ENCODE measurements around the gene PER3. TPM values are rescaled to one million over a fixed set of nuclear protein-coding genes. Genes with fewer than 3 reads are reported as not detected.
"Not testable (repeated sequence)": the region's sequence is repeated elsewhere in the genome, so short reads cannot be mapped to it uniquely, and the experiment has no call there.

Gene PER3
- total and polyA plus RNA-seq, 5 experiments from 2014 or later = 2.8 to 5.7 (median 3.5) TPM

DNA sequence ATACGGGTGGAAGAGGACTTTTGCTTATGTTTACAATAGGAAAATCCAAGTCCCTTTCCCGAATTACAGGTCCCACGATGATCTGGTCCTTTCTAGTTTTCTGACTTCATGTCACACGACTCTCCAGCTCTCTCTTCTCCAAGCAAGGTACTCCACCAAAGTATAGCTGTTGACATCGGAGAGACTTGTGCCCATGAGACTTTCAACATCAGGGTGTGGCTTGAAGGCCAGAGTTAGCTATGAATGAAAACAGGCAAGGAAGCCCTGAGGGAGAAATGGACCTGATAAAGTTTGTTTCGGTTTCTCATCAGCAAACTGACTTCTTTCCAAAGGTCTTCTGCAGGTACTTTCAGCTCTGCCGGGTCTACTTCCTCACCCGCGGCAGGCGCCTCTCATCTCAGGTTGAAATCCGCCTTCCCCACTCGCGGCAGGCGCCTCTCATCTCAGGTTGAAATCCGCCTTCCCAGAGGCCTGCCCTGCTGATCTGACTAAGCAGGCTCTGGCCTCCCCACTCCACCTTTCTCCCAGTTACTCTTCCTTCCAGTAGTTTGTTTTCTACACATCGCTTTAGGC is 2.1 kb upstream of the PER3 start:
- H3K4me3 Mint-ChIP-seq = peak overlapping the region; percentile 62 to 87 (median 82)
- peaks cover 0 to 32% (median 6%) of the 10 kb centered on the region in 3 donors for H3K36me3 Mint-ChIP-seq
- POLR2A ChIA-PET = interaction anchor here (1.7 kb wide), 1 partner anchor 11 kb away, joined by 7 read pairs; the partner anchor contains the start of gene VAMP3

DNA sequence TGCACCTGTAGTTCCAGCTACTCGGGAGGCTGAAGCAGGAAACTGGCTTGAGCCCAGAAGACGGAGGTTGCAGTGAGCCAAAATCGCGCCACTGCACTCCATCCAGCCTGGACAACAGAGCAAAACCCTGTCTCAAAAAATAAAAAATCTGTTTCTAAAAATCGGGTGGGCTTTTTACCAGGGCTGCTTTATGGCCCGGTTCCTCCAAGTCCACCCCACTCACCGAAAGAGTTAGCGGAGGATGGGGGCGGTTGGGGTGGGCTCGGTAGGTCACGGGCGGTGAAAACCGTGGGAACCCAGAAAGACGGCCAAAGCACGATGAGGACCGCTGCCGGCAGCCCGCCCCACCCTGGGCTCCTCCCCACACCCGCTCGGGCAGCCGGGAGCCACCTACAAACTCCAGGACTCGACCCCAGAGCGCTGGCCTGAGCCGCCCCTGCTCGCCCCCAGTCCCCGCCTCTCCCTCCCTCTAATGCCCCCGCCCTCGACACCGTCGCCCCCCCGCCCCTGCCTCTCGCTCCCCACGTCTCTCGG is 846 bp upstream of the PER3 start:
- Mint-ChIP-seq H3K36me3 (peaks cover 0 to 22% (median 11%) of the 10 kb centered on the region in 3 donors), H3K27ac (peak overlapping the region in 9 of 10 donors; percentile 35 to 92 (median 86)), H3K4me3 (peak overlapping the region; percentile 49 to 86 (median 80)), H3K27me3 (no peaks in the 10 kb centered on the region), H3K9me3 (no peaks in the 10 kb centered on the region), H3K4me1 (peaks cover 12 to 38% (median 27%) of the 10 kb centered on the region in 4 donors)
- POLR2A ChIA-PET = interaction anchor here (1.0 to 1.7 kb wide), 3 partner anchors 9 to 12 kb away, joined by 5 to 7 read pairs (median 5); partner anchors contain the start of gene VAMP3
- DNase-seq (peak in 1 of 10 donors; percentile 25), ATAC-seq (peak in 1 of 2 donors; percentile 26)

More for the DNA sequence above, 2.1 kb upstream of the PER3 start:
- Mint-ChIP-seq H3K27ac (peak overlapping the region; percentile 33 to 92 (median 86)), H3K27me3 (no peaks in the 10 kb centered on the region), H3K4me1 (peaks cover 12 to 38% (median 27%) of the 10 kb centered on the region in 4 donors), H3K9me3 (no peaks in the 10 kb centered on the region)
- no peak for ATAC-seq
- DNase-seq = peak in 5 of 10 donors; percentile 10 to 35 (median 15)

DNA sequence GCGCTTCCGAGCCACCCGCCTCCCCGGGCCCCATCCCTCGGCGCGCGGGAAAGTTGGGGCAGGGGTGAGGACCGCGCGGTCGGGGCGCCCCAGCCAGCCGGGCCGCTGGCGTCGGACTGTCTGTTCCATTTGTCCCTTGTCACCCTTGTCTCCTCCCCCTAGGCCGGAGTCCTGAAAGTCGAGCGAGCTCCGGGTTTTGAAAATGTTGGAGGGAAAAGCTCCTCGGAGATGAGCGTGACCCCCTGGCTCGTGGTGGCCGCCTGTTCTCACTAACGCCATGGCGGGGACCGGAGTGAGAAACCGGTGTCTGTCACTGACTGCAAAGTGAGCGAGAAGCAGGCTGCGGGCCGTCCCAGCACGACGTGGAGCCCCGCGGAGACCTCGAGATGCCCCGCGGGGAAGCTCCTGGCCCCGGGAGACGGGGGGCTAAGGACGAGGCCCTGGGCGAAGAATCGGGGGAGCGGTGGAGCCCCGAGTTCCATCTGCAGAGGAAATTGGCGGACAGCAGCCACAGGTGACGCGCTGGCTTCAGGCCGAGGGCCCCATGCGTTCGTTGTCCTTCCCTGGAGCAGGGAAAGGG is 491 bp downstream of the PER3 start:
- peaks cover 12 to 38% (median 27%) of the 10 kb centered on the region in 4 donors for H3K4me1 Mint-ChIP-seq
- peaks cover 0 to 4% (median under 1%) of the 10 kb centered on the region in 9 donors for H3K9me3 Mint-ChIP-seq
- no peaks in the 10 kb centered on the region for H3K27me3 Mint-ChIP-seq
- POLR2A ChIA-PET = interaction anchor here (1.3 kb wide), 1 partner anchor 11 kb away, joined by 3 read pairs; no protein-coding TSS in a partner anchor
- peaks cover 5 to 27% (median 23%) of the 10 kb centered on the region in 3 donors for H3K36me3 Mint-ChIP-seq
- peak in 2 of 10 donors; percentile 6 for DNase-seq
- peak overlapping the region in 9 of 10 donors; percentile 59 to 82 (median 65) for H3K4me3 Mint-ChIP-seq
- no peak for ATAC-seq
- H3K27ac Mint-ChIP-seq = peak overlapping the region in 9 of 10 donors; percentile 9 to 86 (median 62)

DNA sequence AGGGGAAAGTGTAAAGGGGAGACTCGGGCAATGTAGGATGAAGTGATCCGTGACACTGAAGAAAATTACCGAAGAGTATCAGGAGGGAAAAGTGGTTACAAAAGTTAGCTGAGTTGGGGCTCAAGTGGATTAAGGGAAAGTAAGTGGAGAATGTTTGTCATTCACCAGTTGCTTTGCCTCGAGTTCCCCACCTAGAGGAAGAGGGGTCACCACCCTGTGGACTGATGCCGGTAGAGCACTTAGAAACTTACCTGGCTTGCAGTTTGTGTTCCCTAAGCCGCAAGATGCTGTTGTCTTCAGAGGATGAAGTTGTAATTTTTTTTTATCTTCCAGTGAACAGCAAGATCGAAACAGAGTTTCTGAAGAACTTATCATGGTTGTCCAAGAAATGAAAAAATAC is 1.0 kb downstream of the PER3 start:
- peaks cover 10 to 28% (median 27%) of the 10 kb centered on the region in 3 donors for H3K36me3 Mint-ChIP-seq
- peak overlapping the region in 9 of 10 donors; percentile 7 to 86 (median 62) for H3K27ac Mint-ChIP-seq
- POLR2A ChIA-PET = interaction anchor here (1.3 kb wide), 1 partner anchor 12 kb away, joined by 3 read pairs; no protein-coding TSS in a partner anchor
- H3K27me3 Mint-ChIP-seq = no peaks in the 10 kb centered on the region
- no peak for DNase-seq
- H3K4me3 Mint-ChIP-seq = peak overlapping the region in 9 of 10 donors; percentile 56 to 82 (median 65)
- H3K4me1 Mint-ChIP-seq = peaks cover 12 to 38% (median 27%) of the 10 kb centered on the region in 4 donors
- ATAC-seq = no peak
- peaks cover 0 to 10% (median 5%) of the 10 kb centered on the region in 9 donors for H3K9me3 Mint-ChIP-seq

DNA sequence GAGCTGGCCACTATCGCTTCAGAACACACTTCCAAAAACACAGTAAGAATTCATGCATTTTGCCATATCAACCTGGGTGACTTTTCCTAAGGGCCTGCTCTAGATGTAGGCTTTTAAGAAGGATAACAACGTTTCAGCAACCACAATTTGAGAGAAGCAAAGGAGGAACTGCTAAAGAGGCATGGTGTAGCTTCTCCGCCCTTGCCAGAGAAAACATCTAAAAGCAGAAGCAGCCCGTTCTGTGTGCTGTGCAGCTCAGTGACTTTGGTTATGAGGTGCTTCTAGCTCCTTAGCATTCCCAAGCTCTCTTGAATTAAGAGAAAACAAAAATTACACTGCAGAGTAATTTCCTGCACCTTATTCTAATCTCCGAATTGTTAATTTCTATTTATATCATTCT is 2.7 kb downstream of the PER3 start:
- peaks cover 0 to 23% (median 16%) of the 10 kb centered on the region in 9 donors for H3K9me3 Mint-ChIP-seq
- DNase-seq (no peak), ATAC-seq (no peak)
- H3K4me1 Mint-ChIP-seq = peaks cover 7 to 28% (median 18%) of the 10 kb centered on the region in 4 donors
- H3K4me3 Mint-ChIP-seq = no peak overlapping the region
- no peaks in the 10 kb centered on the region for H3K27me3 Mint-ChIP-seq
- H3K27ac Mint-ChIP-seq = peak overlapping the region in 1 of 10 donors; percentile 48
- H3K36me3 Mint-ChIP-seq = peaks cover 26 to 43% (median 36%) of the 10 kb centered on the region in 3 donors
- POLR2A ChIA-PET = no interaction called here

DNA sequence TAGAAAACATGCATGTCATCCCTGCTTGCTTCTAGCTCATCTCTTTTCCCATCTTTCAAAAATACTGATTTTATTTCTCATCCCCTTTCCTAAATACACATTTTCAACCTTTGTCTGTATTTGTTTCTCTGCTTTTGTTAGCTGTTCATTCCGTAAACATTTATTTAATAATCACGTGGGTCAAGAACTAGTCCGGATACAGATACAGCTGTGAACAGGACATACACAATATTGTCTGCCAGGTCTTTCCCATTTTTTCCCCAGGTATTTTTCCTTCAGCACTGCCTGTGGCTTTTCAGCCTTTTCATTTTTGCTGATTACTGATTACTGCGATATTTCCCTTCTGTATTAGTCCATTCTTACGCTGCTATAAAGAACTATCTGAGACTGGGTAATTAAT is 5.7 kb downstream of the PER3 start:
- Mint-ChIP-seq H3K27me3 (no peaks in the 10 kb centered on the region), H3K36me3 (peaks cover 27 to 49% (median 39%) of the 10 kb centered on the region in 3 donors), H3K27ac (no peak overlapping the region), H3K4me1 (peaks cover 0 to 13% (median 4%) of the 10 kb centered on the region in 4 donors), H3K4me3 (no peak overlapping the region), H3K9me3 (peaks cover 0 to 26% (median 18%) of the 10 kb centered on the region in 9 donors)
- POLR2A ChIA-PET = no interaction called here
- no peak for DNase-seq
- ATAC-seq = no peak

DNA sequence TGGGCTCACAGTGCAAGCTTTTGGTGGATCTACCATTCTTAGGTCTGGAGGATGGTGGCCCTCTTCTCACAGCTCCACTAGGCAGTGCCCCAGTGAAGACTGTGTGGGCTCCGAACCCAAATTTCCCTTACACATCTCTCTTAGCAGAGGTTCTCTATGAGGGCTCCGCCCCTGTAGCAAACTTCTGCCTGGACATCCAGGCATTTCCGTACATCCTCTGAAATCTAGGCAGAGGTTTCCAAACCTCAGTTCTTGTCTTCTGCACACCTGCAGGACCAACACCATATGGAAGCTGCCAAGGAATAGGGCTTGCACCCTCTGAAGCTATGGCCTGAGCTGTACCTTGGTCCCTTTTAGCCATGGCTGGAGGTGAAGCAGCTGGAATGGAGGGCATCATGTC is 6.9 kb downstream of the PER3 start:
- H3K4me3 Mint-ChIP-seq, H3K27me3 Mint-ChIP-seq, H3K27ac Mint-ChIP-seq, ATAC-seq, POLR2A ChIA-PET, DNase-seq, H3K4me1 Mint-ChIP-seq: not testable (repeated sequence)
- peaks cover 27 to 43% (median 38%) of the 10 kb centered on the region in 3 donors for H3K36me3 Mint-ChIP-seq
- peaks cover 0 to 26% (median 18%) of the 10 kb centered on the region in 9 donors for H3K9me3 Mint-ChIP-seq

DNA sequence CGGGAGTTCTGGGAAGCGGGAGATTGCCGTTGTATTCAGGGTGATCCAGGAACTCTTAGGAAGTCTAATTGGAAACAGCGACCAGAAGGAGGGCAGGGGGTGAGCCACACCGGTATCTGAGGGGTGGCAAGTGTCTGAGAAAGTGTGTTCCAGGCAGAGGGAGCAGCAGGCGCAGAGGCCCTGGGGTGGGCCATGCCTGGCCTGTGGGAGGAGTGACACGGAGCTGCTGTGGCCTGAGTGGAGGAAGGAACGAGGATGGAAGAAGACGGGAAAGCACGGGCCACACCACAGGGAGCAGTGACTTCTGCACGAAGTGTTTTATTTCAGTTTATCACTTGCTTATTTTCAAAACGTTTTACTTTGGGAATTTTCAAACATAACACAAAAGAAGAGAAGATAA is 11.3 kb downstream of the PER3 start:
- Mint-ChIP-seq H3K4me3 (no peak overlapping the region), H3K9me3 (peaks cover 0 to 14% (median 10%) of the 10 kb centered on the region in 9 donors), H3K4me1 (no peaks in the 10 kb centered on the region), H3K27me3 (no peaks in the 10 kb centered on the region), H3K27ac (no peak overlapping the region), H3K36me3 (peaks cover 18 to 32% (median 23%) of the 10 kb centered on the region in 3 donors)
- no peak for ATAC-seq
- POLR2A ChIA-PET = no interaction called here
- DNase-seq = no peak

DNA sequence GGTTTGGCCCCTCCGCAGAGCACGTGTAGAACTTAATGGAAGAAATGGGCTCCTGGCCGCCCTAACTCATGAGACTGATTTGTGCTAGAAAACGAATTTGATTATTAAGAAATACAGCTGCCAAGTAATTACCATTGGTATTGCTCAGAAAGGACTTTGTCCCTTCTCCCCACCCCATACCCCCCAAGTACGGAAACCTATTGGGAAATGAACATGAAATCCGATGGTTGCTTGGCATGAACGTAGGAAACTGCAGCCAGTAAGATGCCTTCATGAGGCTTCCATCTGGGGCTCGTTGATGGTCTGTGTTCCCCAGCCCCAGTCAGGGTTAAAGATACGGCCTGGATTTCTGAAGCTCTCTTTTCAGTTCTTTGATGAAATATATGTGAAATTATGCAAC is 21.4 kb downstream of the PER3 start:
- no peak overlapping the region for H3K27ac Mint-ChIP-seq
- H3K4me3 Mint-ChIP-seq = no peak overlapping the region
- POLR2A ChIA-PET = no interaction called here
- peaks cover 0 to 35% (median 31%) of the 10 kb centered on the region in 3 donors for H3K36me3 Mint-ChIP-seq
- no peaks in the 10 kb centered on the region for H3K27me3 Mint-ChIP-seq
- no peaks in the 10 kb centered on the region for H3K9me3 Mint-ChIP-seq
- DNase-seq (no peak), ATAC-seq (no peak)
- H3K4me1 Mint-ChIP-seq = no peaks in the 10 kb centered on the region

DNA sequence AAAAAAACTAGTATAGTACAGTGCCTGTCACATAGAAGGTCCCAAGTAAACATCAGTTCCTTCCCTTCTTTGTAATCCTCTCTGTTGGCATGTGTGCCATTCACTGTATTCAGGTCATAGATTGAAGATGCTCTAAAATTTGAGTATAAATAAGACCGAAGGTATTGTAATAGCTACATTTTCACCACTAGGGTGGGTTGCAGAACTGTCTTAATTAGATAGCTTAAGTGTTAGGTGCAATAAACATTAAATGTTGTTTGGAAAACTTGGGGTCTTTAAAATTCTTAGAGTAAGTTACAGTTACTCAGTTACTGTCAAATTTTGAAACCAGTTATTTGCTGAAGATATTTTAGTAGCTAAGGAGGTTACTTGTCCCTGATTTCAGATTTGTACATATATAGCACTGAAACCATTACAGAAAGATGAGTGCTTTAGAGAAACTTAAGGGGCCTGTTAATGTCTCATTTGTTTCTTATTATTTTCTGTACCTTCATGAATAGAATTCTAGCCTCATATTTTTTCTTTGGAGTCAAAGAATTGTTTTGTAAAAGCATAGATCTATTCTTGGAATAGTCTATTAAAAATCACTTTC is 24.3 kb downstream of the PER3 start:
- H3K4me1 Mint-ChIP-seq = no peaks in the 10 kb centered on the region
- H3K27me3 Mint-ChIP-seq = no peaks in the 10 kb centered on the region
- DNase-seq (peak in 1 of 10 donors; percentile 16), ATAC-seq (no peak)
- peaks cover 12 to 48% (median 45%) of the 10 kb centered on the region in 3 donors for H3K36me3 Mint-ChIP-seq
- POLR2A ChIA-PET = no interaction called here
- H3K4me3 Mint-ChIP-seq = no peak overlapping the region
- H3K27ac Mint-ChIP-seq = no peak overlapping the region
- peaks cover 4 to 11% (median 6%) of the 10 kb centered on the region in 9 donors for H3K9me3 Mint-ChIP-seq

DNA sequence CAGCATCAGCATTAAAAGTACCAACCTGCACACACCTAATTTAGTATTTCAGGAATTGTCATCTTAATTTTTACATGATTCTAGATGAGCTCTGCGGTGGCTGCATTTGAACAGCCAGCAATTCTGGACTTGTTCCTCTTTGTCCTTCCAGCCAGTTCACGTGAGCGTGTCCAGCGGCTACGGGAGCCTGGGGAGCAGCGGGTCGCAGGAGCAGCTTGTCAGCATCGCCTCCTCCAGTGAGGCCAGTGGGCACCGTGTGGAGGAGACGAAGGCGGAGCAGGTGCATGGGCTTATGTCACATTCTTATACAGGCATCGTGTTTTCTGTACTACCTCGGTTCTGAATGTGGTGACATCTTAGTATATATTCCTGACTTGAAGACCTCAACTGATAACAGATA is 25.7 kb downstream of the PER3 start:
- no peaks in the 10 kb centered on the region for H3K27me3 Mint-ChIP-seq
- no peaks in the 10 kb centered on the region for H3K4me1 Mint-ChIP-seq
- H3K27ac Mint-ChIP-seq = no peak overlapping the region
- ATAC-seq (no peak), DNase-seq (no peak)
- peaks cover 8 to 18% (median 15%) of the 10 kb centered on the region in 9 donors for H3K9me3 Mint-ChIP-seq
- no peak overlapping the region for H3K4me3 Mint-ChIP-seq
- H3K36me3 Mint-ChIP-seq = peaks cover 22 to 53% (median 49%) of the 10 kb centered on the region in 3 donors
- POLR2A ChIA-PET = no interaction called here

DNA sequence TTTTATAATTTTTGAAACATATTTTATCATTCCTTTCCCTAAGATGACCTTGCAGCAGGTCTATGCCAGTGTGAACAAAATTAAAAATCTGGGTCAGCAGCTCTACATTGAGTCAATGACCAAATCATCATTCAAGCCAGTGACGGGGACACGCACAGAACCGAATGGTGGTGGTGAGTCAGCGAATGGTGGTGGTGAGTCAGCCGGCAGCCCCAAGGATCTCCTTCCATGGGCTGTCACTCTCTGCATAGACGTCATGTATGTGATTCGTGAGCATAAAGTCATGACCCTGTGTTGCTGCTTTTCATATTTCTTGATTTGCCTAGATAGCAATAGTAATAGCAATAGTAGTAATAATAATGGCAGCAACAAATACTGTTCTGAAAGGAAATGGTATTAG is 26.3 kb downstream of the PER3 start:
- Mint-ChIP-seq H3K36me3 (peaks cover 22 to 48% (median 43%) of the 10 kb centered on the region in 3 donors), H3K27ac (peak overlapping the region in 1 of 10 donors; percentile 27), H3K4me3 (no peak overlapping the region), H3K4me1 (no peaks in the 10 kb centered on the region), H3K27me3 (no peaks in the 10 kb centered on the region), H3K9me3 (peaks cover 8 to 20% (median 15%) of the 10 kb centered on the region in 9 donors)
- no peak for ATAC-seq
- POLR2A ChIA-PET = no interaction called here
- DNase-seq = no peak

Data from naive thymus-derived CD8-positive, alpha-beta T cell (primary cell).